SH-SY5Y (cell line): ENCODE results near the gene PCED1A.

ENCODE experiments used
- GATA2 ChIP-seq: IDR thresholded peaks from 2 replicates; pipeline ENCODE4 v1.6.1; 2011; ENCODE audit warnings: mild to moderate bottlenecking, low read depth, low read length
- GATA3 ChIP-seq: IDR thresholded peaks from 2 replicates; pipeline ENCODE4 v1.6.1; 2011; ENCODE audit warnings: low read depth, mild to moderate bottlenecking, low read length, moderate library complexity

GRCh38 chr20:2826655-2827054 lies 13.8 kb downstream of the PCED1A start:
- TF ChIP-seq GATA2 (no peak), GATA3 (no peak)
